Upper lobe of right lung (tissue), 1 donor: ENCODE data around the gene PROK1. TPM values are rescaled to one million over a fixed set of nuclear protein-coding genes. Genes with fewer than 3 reads are reported as not detected.
A peak's percentile ranks its signal among the peaks of the same experiment; 100 is the strongest.
"Not testable (repeated sequence)": the region's sequence is repeated elsewhere in the genome, so short reads cannot be mapped to it uniquely, and the experiment has no call there.

ENCODE experiments used
- ATAC-seq: fragments of 200-7000 bp; cut with Tn5 transposase; one replicate; pipeline ENCODE4 v1.9.1; 2020; ENCODE audit warnings: mild to moderate bottlenecking, moderate library complexity
- DNase-seq: peaks from one replicate; pipeline ENCODE4 v3.0.0-alpha.2; 2020
- H3K27ac ChIP-seq: fragments of 200-600 bp; one replicate; pipeline ENCODE4 v1.8.0; 2022
- H3K27me3 ChIP-seq: fragments of 200-600 bp; one replicate; pipeline ENCODE4 v1.8.0; 2022; ENCODE audit warnings: mild to moderate bottlenecking
- H3K36me3 ChIP-seq: fragments of 200-600 bp; one replicate; pipeline ENCODE4 v1.8.0; 2022
- H3K4me1 ChIP-seq: fragments of 200-600 bp; one replicate; pipeline ENCODE4 v1.8.0; 2022
- H3K4me3 ChIP-seq: fragments of 200-600 bp; one replicate; pipeline ENCODE4 v1.8.0; 2022; ENCODE audit warnings: mild to moderate bottlenecking
- H3K9me3 ChIP-seq: fragments of 200-600 bp; one replicate; pipeline ENCODE4 v1.8.0; 2022
- CTCF ChIP-seq: fragments of 200-600 bp; IDR thresholded peaks from one replicate; pipeline ENCODE4 v1.8.0; 2022; ENCODE audit warnings: antibody characterized with exemption
- intact Hi-C: fragments of 100-400 bp; cut with DNase I; formaldehyde crosslinking; loops from one replicate; pipeline ENCODE4 v1.11.0; 2022
- total RNA-seq: library from RNA; stranded (reverse); fragmentation: NEBNext Ultra II Directional; extraction: Animal tissue kit (Norgen Biotek cat#: 25700); gene quantifications from one replicate; pipeline ENCODE4 v1.2.1, GENCODE V29; 2021
- donor health status: DM: no; HTN: yes; CAD: no; lungs with severe emphysema.

Gene PROK1
- total RNA-seq, 1 donor from 2014 or later = 0.41 TPM

DNA sequence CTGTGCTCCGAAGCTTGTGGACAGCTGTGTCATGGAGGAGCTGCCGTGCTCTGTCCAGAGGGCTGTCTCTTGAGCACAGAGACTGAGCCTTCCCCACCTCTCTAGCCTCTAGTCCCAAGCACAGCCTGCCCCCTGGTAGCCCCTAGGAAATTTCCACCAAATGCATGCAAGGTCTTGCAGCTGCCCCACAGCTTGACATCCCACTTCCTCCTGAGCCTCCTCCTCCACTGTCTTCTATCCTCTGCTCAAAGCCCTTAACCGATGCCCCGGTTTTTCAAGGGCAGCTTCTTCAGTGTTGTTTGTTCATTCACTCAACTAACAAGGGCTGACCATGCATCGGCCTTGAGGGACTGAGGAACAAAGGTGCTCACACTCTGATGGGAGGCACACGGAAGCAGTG lies 20.6 kb upstream of the PROK1 start:
- intact Hi-C loops = no loop called here
- H3K4me3 ChIP-seq = no peak overlapping the region
- no peak for ATAC-seq

DNA sequence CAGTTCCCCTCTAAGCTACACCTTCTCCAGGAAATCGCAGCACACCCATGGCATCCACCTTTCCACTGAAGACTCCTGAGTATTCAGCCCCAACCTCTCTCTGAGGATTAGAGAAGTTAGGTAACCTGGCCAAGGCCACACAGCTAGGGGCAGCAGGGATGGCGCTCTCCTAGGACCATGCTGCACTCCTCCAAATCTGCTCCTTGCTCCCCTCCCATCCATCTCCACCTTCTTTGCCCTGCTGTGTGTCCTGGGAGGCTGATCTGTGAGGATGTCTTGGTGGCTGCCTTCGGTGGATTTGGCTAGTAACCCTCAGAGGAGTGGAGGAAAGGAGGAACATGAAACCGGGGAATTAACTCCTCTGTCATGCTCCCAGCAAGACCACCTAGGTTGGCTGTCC lies 20.0 kb upstream of the PROK1 start:
- Histone ChIP-seq H3K9me3 (no peaks in the 10 kb centered on the region), H3K27me3 (no peaks in the 10 kb centered on the region), H3K36me3 (no peaks in the 10 kb centered on the region), H3K4me1 (peaks cover 14% of the 10 kb centered on the region), H3K27ac (no peak overlapping the region), H3K4me3 (no peak overlapping the region)
- ATAC-seq (no peak), DNase-seq (no peak)
- intact Hi-C loops = no loop called here
- TF ChIP-seq CTCF = no peak

More for the DNA sequence above, 20.6 kb upstream of the PROK1 start:
- no peaks in the 10 kb centered on the region for H3K36me3 ChIP-seq
- no peak for TF ChIP-seq CTCF
- DNase-seq = no peak
- H3K4me1 ChIP-seq = peaks cover 17% of the 10 kb centered on the region
- no peak overlapping the region for H3K27ac ChIP-seq
- no peaks in the 10 kb centered on the region for H3K9me3 ChIP-seq
- H3K27me3 ChIP-seq = no peaks in the 10 kb centered on the region

- H3K4me3 ChIP-seq = no peak overlapping the region
- TF ChIP-seq CTCF = no peak
- H3K27ac ChIP-seq = peak overlapping the region; percentile 65
- DNase-seq (no peak), ATAC-seq (no peak)
- H3K4me1 ChIP-seq = peaks cover 14% of the 10 kb centered on the region
- H3K9me3 ChIP-seq = no peaks in the 10 kb centered on the region
- intact Hi-C loops = no loop called here
- no peaks in the 10 kb centered on the region for H3K36me3 ChIP-seq
- no peaks in the 10 kb centered on the region for H3K27me3 ChIP-seq
Observed at GRCh38 chr1:110433213-110433612, 17.7 kb upstream of the PROK1 start.

DNA sequence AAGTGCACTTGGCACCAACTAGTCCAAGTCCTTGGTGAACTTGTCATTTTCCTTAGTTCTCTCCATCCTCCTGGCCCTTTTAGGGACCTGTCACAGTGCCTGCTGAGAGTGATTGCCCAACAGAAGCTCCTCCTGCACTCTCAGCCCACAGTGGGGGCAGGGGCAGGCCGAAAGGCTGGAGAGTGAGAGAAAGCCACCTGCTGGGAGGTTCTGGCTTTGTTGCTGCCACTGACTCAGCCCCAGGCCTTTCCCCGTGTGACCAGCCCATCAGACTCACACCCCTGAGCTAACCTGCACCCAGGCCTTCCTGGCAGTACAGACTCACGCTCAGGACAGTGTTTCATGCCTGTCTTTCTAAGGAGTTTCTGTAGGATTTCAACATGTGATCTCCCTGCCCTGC lies 17.1 kb upstream of the PROK1 start:
- Histone ChIP-seq H3K36me3 (no peaks in the 10 kb centered on the region), H3K27ac (peak overlapping the region; percentile 65), H3K4me3 (no peak overlapping the region), H3K27me3 (no peaks in the 10 kb centered on the region), H3K4me1 (peaks cover 14% of the 10 kb centered on the region), H3K9me3 (no peaks in the 10 kb centered on the region)
- TF ChIP-seq CTCF = peak; percentile 33
- intact Hi-C loops = no loop called here
- ATAC-seq = peak; percentile 97
- peak; percentile 89 for DNase-seq

DNA sequence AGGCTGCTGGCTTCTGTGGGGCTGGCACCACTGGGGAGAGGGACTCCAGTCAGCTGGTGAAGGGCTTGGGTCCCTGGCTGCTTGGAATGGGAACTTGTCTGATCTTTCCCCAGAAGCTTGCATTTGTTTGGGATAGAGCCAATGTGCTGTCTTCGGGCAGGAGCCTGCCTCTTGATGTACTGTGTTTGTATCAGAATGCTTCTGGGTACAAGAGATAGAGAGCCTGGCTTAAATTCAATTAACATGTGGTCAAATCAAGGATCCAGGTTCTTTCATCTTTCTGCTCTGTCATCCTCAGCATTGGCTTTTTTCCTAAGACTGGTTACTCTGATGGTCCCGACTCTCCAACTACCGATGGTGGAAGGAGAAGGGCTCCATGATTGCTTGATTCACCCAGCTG lies 16.0 kb upstream of the PROK1 start:
- Histone ChIP-seq H3K27ac (no peak overlapping the region), H3K4me3 (no peak overlapping the region), H3K36me3 (no peaks in the 10 kb centered on the region), H3K27me3 (no peaks in the 10 kb centered on the region), H3K4me1 (peaks cover 14% of the 10 kb centered on the region), H3K9me3 (no peaks in the 10 kb centered on the region)
- TF ChIP-seq CTCF = no peak
- intact Hi-C loops = no loop called here
- ATAC-seq (no peak), DNase-seq (no peak)

GRCh38 chr1:110436635-110437034 lies 14.3 kb upstream of the PROK1 start:
- no peak overlapping the region for H3K27ac ChIP-seq
- no peak for DNase-seq
- peaks cover 26% of the 10 kb centered on the region for H3K4me1 ChIP-seq
- H3K36me3 ChIP-seq = no peaks in the 10 kb centered on the region
- intact Hi-C loops = no loop called here
- H3K9me3 ChIP-seq = no peaks in the 10 kb centered on the region
- H3K4me3 ChIP-seq = no peak overlapping the region
- no peaks in the 10 kb centered on the region for H3K27me3 ChIP-seq
- TF ChIP-seq CTCF = no peak
- no peak for ATAC-seq

GRCh38 chr1:110437645-110438299 lies 13.2 kb upstream of the PROK1 start:
- ATAC-seq, H3K36me3 ChIP-seq, H3K27me3 ChIP-seq, DNase-seq, H3K9me3 ChIP-seq, H3K4me3 ChIP-seq, intact Hi-C loops, H3K27ac ChIP-seq: not testable (repeated sequence)
- peaks cover 26% of the 10 kb centered on the region for H3K4me1 ChIP-seq
